Subcutaneous abdominal adipose tissue (tissue), 5 donors: ENCODE results near the gene CHMP4A.
A peak's percentile ranks its signal among the peaks of the same experiment; 100 is the strongest.

Experiments used
- H3K27ac ChIP-seq: one replicate; pipeline ENCODE4 v1.7.0; 2013; ENCODE audit warnings: low read depth, mild to moderate bottlenecking, inconsistent platforms, low read length, moderate library complexity
- H3K27me3 ChIP-seq, 5 donors: one replicate each; pipeline ENCODE4 v1.7.0; 2013; ENCODE audit warnings: low read length in 5 of 5, inconsistent platforms in 1 of 5; ENCODE audit not compliant: control insufficient read depth in 5 of 5, insufficient read depth in 4 of 5
- H3K36me3 ChIP-seq, 5 donors: one replicate each; pipeline ENCODE4 v1.7.0; 2013; ENCODE audit warnings: low read length in 5 of 5; ENCODE audit not compliant: control insufficient read depth in 5 of 5, insufficient read depth in 5 of 5
- H3K4me1 ChIP-seq, 5 donors: one replicate each; pipeline ENCODE4 v1.7.0; 2013; ENCODE audit warnings: low read length in 5 of 5, mild to moderate bottlenecking in 3 of 5, moderate library complexity in 1 of 5; ENCODE audit not compliant: control insufficient read depth in 5 of 5, insufficient read depth in 5 of 5
- H3K4me3 ChIP-seq, 5 donors: one replicate each; pipeline ENCODE4 v1.7.0; 2013; ENCODE audit warnings: low read length in 5 of 5, low read depth in 1 of 5
- H3K9ac ChIP-seq, 5 donors: one replicate each; pipeline ENCODE4 v1.7.0; 2013; ENCODE audit warnings: low read length in 5 of 5, mild to moderate bottlenecking in 4 of 5, moderate library complexity in 3 of 5
- H3K9me3 ChIP-seq, 5 donors: one replicate each; pipeline ENCODE4 v1.7.0; 2013; ENCODE audit warnings: low read length in 5 of 5; ENCODE audit not compliant: control insufficient read depth in 5 of 5
- donor health status: healthy.
- donor health status: healthy.
- donor health status: healthy.
- donor health status: healthy.
- donor health status: healthy.

Gene CHMP4A

DNA sequence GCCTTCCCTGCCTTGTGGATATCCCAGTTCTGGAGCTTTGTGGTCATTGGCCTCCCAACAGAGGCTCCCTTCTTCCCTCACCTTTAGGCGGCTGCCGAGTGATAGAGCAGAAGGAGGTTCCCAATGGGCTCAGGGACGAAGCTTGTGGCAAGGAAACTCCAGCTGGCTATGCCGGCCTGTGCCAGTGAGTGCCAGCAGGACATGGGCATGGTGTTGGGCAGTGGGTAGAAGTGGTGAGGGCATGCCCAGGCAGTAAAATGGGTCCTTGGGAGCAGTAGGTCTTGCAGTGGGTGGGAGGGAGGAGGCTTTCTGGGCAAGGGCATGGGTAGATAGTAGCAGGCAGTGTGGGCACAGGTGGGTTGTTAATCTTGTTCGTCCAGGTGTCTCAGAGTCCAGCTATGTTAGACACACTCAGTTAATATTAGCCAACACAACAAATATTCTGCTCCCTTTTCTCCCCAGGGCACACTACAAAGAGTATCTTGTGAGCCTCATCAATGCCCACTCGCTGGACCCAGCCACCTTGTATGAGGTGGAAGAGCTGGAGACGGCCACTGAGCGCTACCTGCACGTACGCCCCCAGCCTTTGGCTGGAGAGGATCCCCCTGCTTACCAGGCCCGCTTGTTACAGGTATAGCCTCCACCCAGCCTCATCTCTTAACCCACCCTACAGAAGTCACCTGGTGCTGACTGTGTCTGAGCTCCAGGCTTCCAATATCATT is 53.4 kb downstream of the CHMP4A start:
- Histone ChIP-seq H3K9ac (no peak overlapping the region), H3K4me1 (peaks cover 9 to 34% (median 29%) of the 10 kb centered on the region in 5 donors), H3K4me3 (no peak overlapping the region), H3K36me3 (peaks cover 11 to 73% (median 66%) of the 10 kb centered on the region in 5 donors), H3K27ac (peak overlapping the region; percentile 93), H3K27me3 (no peaks in the 10 kb centered on the region), H3K9me3 (no peaks in the 10 kb centered on the region)
